ENCODE measurements around the gene VWDE. TPM values are rescaled to one million over a fixed set of nuclear protein-coding genes. Genes with fewer than 3 reads are reported as not detected.

Gene VWDE
- total RNA-seq, 1 donor from 2014 or later, result 1.2 TPM

DNA sequence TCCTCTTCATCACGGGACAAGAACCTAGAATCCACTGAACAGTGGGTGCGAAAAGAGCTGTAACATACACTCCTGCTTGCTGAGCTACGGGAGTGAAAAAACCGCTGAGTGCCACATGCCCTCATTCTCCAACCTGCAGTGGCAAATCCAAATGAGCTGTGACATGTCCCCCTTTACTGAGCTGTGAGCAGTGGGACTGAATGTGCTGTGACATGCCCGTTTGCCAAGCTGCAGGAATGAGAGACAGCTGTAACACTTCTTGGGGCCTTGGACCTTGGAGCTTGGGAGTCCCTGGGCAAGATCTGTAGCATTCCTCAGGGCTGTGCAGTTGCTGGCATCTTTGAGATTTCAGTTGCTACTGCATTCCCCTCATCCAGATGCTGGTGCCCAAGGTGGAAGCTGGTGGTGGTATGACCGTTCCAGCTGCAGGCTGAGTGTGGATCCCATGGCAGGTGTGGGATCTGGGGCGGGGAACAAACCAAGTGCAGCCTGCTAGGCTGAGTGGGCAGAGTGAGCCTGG lies 107.6 kb downstream of the VWDE start:
- no peak for FAIRE-seq
- no peak for DNase-seq (ENCODE audit: low spot score in 2 of 2)

DNA sequence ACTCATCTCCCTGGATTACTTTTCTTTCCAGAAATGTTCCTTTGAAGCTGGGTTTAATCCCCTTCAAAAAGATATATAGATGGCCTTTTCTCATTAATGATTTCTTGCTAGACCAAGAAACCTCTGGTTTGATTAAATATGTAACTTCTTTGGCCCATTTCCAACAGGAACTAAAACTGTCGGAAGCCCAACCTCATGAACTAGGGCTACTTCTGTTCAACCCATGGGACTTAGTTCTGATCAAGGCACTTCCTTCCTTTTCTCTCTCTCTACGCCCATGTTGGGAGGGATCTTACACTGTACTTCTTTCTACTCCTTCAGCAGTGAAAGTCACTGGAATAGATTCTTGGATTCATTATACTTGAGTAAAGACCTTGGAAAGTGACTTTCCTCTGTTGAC lies 109.0 kb downstream of the VWDE start:
- FAIRE-seq (no peak), DNase-seq (ENCODE audit: low spot score in 2 of 2) (no peak)

DNA sequence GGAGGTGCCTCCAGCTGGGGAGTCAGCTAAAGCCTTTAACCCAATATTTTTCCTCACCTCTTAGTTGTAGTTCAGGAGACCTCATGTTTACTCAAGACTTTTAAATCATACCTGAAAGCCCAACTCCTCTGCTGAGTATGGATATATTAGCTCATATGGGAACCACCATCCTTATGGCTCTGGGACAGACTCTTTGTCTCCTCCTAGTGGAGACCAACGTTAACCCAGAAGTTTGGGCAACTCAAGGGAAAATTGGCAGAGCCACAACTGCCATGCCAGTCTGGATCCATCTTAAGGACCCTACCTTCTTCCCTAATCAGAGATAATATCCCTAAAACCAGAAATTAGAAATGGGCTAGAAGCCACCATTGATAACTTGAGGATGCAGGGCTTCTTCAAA lies 111.8 kb downstream of the VWDE start:
- no peak for FAIRE-seq

DNA sequence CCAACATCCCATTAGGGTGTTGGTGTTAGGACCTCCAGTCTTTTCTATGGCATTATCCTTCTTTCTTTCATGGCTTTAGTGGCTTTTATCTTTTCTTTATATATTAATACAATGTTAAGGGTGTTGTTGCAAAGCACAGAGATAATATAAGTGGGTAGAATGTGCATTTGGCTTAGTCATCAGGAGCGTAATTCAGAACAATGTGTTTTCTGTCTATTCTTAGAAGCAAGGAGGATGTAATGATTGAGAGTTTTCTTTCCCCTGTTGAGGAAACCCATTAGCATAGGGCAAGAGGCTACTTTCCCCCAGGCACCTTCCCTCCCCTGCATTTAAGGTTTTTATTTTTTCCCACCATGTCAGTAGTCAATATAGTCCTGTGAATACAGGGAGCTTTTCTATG lies 112.9 kb downstream of the VWDE start:
- DNase-seq (ENCODE audit: low spot score in 2 of 2) (no peak), FAIRE-seq (no peak)

More for the DNA sequence above, 111.8 kb downstream of the VWDE start:
- no peak for DNase-seq (ENCODE audit: low spot score in 2 of 2)

DNA sequence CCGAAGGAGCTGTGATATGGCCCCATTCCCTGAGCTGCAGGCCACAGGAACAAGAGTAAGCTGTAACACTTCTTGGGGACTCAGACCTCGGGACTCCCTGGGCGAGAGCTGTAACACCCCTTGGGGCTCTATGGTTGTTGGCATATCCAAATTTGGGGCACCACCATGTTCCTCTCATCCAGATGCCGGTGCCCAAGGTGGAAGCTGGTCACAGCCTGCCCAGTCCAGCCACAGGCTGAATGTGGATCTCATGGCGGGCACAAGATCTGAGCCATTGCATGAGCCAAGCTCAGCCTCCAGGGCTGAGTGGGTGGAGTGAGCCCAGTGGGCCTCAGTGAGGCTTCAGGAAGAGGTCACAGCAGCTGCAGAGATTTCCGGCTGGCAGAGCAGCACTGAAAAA lies 113.7 kb downstream of the VWDE start:
- DNase-seq (ENCODE audit: low spot score in 2 of 2), result no peak
- no peak for FAIRE-seq

DNA sequence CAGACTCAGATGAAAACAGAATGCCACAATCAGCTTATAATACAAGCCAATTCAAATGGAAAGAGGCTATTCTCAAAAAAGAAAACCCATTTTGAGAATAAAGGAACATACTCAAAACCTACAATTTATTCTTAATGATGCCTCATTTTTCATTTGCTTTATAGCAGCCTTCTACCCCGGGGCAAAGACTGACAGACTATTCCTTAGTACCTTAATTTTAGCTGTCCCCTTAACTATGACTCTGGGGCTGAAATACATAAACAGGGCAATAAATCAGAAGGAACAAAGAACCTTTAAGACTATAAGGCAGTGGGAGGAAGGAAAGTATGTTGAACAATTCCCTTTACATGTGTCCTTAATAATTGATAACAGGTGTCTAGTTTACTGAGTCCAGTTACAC lies 115.8 kb downstream of the VWDE start:
- FAIRE-seq, result no peak
- no peak for DNase-seq (ENCODE audit: low spot score in 2 of 2)

DNA sequence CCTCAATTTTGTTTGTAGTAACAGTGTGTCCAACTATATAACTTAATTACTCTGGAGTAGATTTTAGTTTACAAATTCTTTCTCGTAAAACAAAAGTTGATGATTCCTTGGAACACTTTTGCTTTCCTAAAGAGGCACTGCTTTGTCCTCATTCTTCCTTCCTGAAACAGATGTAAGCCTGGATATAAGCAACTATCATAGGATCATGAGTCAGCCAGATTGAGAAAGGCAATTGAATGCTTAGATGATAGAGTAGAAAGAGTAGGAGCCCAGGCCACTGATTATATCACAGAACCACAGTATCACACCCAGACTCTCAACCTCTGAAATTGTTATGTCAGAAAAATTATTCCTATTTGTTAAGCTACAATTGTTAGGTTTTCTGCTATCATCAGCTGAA lies 122.6 kb downstream of the VWDE start:
- FAIRE-seq (no peak), DNase-seq (ENCODE audit: low spot score in 2 of 2) (no peak)

Other genes starting within 250 kb of the VWDE start
- 46.5 TPM for gene TMEM106B, start 192.6 kb downstream of the VWDE start, total RNA-seq
- gene SCIN, start 166.9 kb upstream of the VWDE start, total RNA-seq, result 1.6 TPM

Measured in frontal cortex (tissue), 4 donors.